HUES64 (cell line): ENCODE measurements around the gene SUFU.
"Not testable (repeated sequence)": the region's sequence is repeated elsewhere in the genome, so short reads cannot be mapped to it uniquely, and the experiment has no call there.

Experiments used
- H3K27ac ChIP-seq: 2 replicates; pipeline ENCODE4 v1.7.0; 2013; ENCODE audit warnings: low read depth, low read length, inconsistent platforms
- H3K27me3 ChIP-seq: 2 replicates; pipeline ENCODE4 v1.6.1; 2013; ENCODE audit warnings: mild to moderate bottlenecking, low read length; ENCODE audit not compliant: insufficient read depth
- H3K36me3 ChIP-seq: 2 replicates; pipeline ENCODE4 v1.6.1; 2013; ENCODE audit warnings: mild to moderate bottlenecking, low read length; ENCODE audit not compliant: insufficient read depth
- H3K4me1 ChIP-seq: 2 replicates; pipeline ENCODE4 v1.6.1; 2013; ENCODE audit warnings: mild to moderate bottlenecking, low read length, moderate library complexity; ENCODE audit not compliant: insufficient read depth
- H3K4me3 ChIP-seq: 2 replicates; pipeline ENCODE4 v1.5.1; 2013; ENCODE audit warnings: mild to moderate bottlenecking, low read length, moderate library complexity
- H3K9ac ChIP-seq: 2 replicates; pipeline ENCODE4 v1.6.1; 2013; ENCODE audit warnings: mild to moderate bottlenecking, low read depth, low read length
- H3K9me3 ChIP-seq: 2 replicates; pipeline ENCODE4 v1.6.1; 2013; ENCODE audit warnings: low read depth, low read length; ENCODE audit not compliant: insufficient read depth
- WGBS: fragments of 150-250, 120-280 bp; methylation state at CpG from one replicate; pipeline ENCODE4 v1.1.7; 2013; ENCODE audit warnings: missing lambda C conversion rate; 5-methylcytosine and 5-hydroxymethylcytosine counted together

Gene SUFU

GRCh38 chr10:102484021-102484420, 19.8 kb upstream of the SUFU start:
- 95% methylated on average over 13 of the region's 13 CpGs for WGBS
- Histone ChIP-seq H3K4me3 (no peak overlapping the region), H3K36me3 (peaks cover 88% of the 10 kb centered on the region)

GRCh38 chr10:102485093-102485784, 18.5 kb upstream of the SUFU start:
- Histone ChIP-seq H3K4me1 (no peaks in the 10 kb centered on the region), H3K4me3 (no peak overlapping the region), H3K27ac (no peak overlapping the region), H3K36me3 (peaks cover 92% of the 10 kb centered on the region), H3K27me3 (no peaks in the 10 kb centered on the region), H3K9me3 (no peaks in the 10 kb centered on the region), H3K9ac (no peak overlapping the region)
- 95% methylated on average over 18 of the region's 18 CpGs for WGBS

More at GRCh38 chr10:102484021-102484420, 19.8 kb upstream of the SUFU start:
- Histone ChIP-seq H3K27ac (no peak overlapping the region), H3K27me3 (no peaks in the 10 kb centered on the region), H3K9me3 (no peaks in the 10 kb centered on the region), H3K9ac (no peak overlapping the region), H3K4me1 (no peaks in the 10 kb centered on the region)

DNA sequence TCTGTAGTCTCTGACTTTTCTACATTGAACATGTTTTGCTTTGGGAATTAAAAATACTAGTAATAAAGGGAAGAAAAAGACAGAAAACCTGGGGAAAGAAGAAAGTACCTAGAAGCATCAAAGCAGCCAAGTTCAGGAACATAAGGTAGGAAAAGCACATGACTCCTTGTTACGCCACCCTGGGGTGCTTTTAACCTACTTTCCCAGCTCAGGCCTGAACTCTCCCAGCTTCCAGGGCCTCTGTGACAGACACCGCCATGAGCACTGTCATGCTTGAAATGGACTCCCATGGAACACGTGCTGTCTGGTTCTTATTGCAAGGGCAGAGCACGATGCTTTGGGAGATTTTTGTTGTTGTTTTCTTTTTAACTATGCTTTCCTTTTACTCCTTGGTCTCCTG, 12.6 kb upstream of the SUFU start:
- Histone ChIP-seq H3K27ac (no peak overlapping the region), H3K9me3 (no peaks in the 10 kb centered on the region), H3K4me1 (no peaks in the 10 kb centered on the region), H3K36me3 (peaks cover 42% of the 10 kb centered on the region), H3K27me3 (no peaks in the 10 kb centered on the region), H3K9ac (no peak overlapping the region), H3K4me3 (no peak overlapping the region)
- 96% methylated on average over 4 of the region's 4 CpGs for WGBS

DNA sequence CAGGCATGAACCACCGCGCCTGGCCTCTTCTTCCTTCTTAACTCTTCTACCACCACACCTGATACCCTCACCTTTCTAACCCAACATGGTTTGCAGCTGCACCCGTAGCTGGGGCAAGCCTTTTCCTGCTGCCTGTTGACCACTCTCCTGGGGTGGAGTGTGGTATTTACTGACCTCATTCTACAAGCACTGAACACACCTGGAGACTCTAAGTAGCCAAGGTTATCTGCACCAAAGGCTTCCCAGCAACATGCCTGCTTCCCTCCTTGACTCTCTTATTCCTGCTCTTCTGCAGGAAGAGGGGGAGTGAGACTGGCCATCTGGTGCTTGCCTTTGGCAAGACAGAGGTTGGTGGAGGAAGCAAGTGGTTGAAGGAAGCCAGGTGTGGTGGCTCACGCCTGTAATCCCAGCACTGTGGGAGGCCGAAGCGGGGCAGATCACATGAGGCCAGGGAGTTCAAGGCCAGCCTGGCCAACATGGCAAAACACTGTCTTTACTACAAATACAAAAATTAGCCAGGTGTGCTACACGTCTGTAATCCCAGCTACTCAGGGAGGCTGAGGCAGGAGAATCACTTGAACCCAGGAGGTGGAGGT, 11.3 kb upstream of the SUFU start:
- H3K4me3 ChIP-seq: no peak overlapping the region
- peaks cover 30% of the 10 kb centered on the region for H3K36me3 ChIP-seq
- H3K4me1 ChIP-seq: no peaks in the 10 kb centered on the region
- WGBS: 98% methylated on average over 7 of the region's 7 CpGs
- no peak overlapping the region for H3K9ac ChIP-seq
- no peak overlapping the region for H3K27ac ChIP-seq
- H3K27me3 ChIP-seq: no peaks in the 10 kb centered on the region
- H3K9me3 ChIP-seq: no peaks in the 10 kb centered on the region

GRCh38 chr10:102492983-102493382, 10.8 kb upstream of the SUFU start:
- H3K36me3 ChIP-seq: peaks cover 27% of the 10 kb centered on the region
- H3K4me1 ChIP-seq: no peaks in the 10 kb centered on the region
- 87% methylated on average over 2 of the region's 2 CpGs for WGBS
- H3K27me3 ChIP-seq: no peaks in the 10 kb centered on the region
- H3K9ac ChIP-seq: no peak overlapping the region
- H3K27ac ChIP-seq: no peak overlapping the region
- H3K9me3 ChIP-seq: no peaks in the 10 kb centered on the region
- no peak overlapping the region for H3K4me3 ChIP-seq

DNA sequence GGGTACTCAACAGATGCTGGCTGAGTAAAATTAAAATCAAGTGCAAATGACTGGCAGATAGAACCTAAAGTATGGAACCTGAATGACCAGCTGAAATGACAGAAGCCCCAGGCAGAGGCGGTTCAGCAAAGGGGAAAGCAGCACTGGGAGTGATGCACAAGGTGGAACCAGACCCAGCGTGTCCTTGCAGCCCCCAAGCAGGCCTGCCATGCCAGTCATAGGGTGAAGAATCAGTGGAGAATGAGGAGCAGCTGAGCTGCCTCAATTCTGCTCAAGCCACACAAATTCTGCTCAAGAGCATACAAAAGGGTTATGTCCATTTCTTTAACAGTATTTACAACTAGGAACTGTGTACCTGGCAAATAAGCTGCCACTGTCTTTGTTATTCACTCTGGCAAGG, 10.0 kb upstream of the SUFU start:
- no peaks in the 10 kb centered on the region for H3K27me3 ChIP-seq
- H3K27ac ChIP-seq: no peak overlapping the region

GRCh38 chr10:102497545-102497944, 6.2 kb upstream of the SUFU start:
- no peak overlapping the region for H3K4me3 ChIP-seq
- peaks cover 5% of the 10 kb centered on the region; the same call in 1 of the 2 replicates for H3K4me1 ChIP-seq
- no peaks in the 10 kb centered on the region for H3K27me3 ChIP-seq
- H3K9me3 ChIP-seq: no peaks in the 10 kb centered on the region
- no peaks in the 10 kb centered on the region; the same call in 1 of the 2 replicates for H3K36me3 ChIP-seq
- WGBS: 91% methylated on average over 1 of the region's 1 CpG
- H3K27ac ChIP-seq: no peak overlapping the region
- no peak overlapping the region for H3K9ac ChIP-seq

More for the DNA sequence above, 10.0 kb upstream of the SUFU start:
- no peaks in the 10 kb centered on the region for H3K4me1 ChIP-seq
- no peak overlapping the region for H3K9ac ChIP-seq
- peaks cover 19% of the 10 kb centered on the region for H3K36me3 ChIP-seq
- WGBS: 94% methylated on average over 2 of the region's 2 CpGs
- no peak overlapping the region for H3K4me3 ChIP-seq
- no peaks in the 10 kb centered on the region for H3K9me3 ChIP-seq

GRCh38 chr10:102499356-102499755, 4.4 kb upstream of the SUFU start:
- Histone ChIP-seq H3K9ac (no peak overlapping the region), H3K27ac (no peak overlapping the region), H3K9me3 (no peaks in the 10 kb centered on the region), H3K27me3 (no peaks in the 10 kb centered on the region), H3K4me1 (peaks cover 10% of the 10 kb centered on the region; the same call in 1 of the 2 replicates), H3K36me3 (no peaks in the 10 kb centered on the region), H3K4me3 (no peak overlapping the region)
- WGBS: 95% methylated on average over 3 of the region's 3 CpGs

DNA sequence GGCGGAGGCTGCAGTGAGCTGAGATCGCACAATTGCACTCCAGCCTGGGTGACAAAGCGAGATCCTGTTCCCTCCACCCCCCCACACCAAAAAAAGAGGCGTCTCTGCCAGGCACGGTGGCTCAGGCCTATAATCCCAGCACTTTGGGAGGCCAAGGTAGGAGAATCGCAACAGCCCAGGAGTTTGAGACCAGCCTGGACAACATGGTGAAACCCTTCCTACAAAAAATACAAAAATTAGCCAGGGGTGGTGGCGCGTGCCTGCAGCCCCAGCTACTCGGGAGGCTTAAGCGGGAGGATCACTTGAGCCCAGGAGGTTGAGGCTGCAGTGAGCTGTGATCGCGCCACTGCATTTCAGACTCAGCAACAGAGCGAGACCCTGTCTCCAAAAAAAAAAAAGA, 3.1 kb upstream of the SUFU start:
- H3K9me3 ChIP-seq, H3K9ac ChIP-seq, H3K4me3 ChIP-seq, H3K36me3 ChIP-seq, H3K27ac ChIP-seq: not testable (repeated sequence)
- Histone ChIP-seq H3K27me3 (peaks cover 11% of the 10 kb centered on the region), H3K4me1 (peaks cover 14% of the 10 kb centered on the region; the same call in 1 of the 2 replicates)
- WGBS: 97% methylated on average over 13 of the region's 13 CpGs

GRCh38 chr10:102501201-102502028, 2.4 kb upstream of the SUFU start:
- Histone ChIP-seq H3K27ac (no peak overlapping the region; the same call in 1 of the 2 replicates), H3K27me3 (peaks cover 12% of the 10 kb centered on the region), H3K36me3 (no peaks in the 10 kb centered on the region), H3K9ac (peak overlapping the region; percentile 77), H3K4me1 (peaks cover 14% of the 10 kb centered on the region; the same call in 1 of the 2 replicates), H3K9me3 (no peaks in the 10 kb centered on the region), H3K4me3 (peak overlapping the region; percentile 82)
- 8% methylated on average over 22 of the region's 23 CpGs for WGBS

- Histone ChIP-seq H3K4me1 (peaks cover 14% of the 10 kb centered on the region; the same call in 1 of the 2 replicates), H3K9ac (peak overlapping the region; percentile 78), H3K36me3 (no peaks in the 10 kb centered on the region), H3K9me3 (no peaks in the 10 kb centered on the region), H3K4me3 (peak overlapping the region; percentile 82), H3K27me3 (peaks cover 12% of the 10 kb centered on the region), H3K27ac (no peak overlapping the region; the same call in 1 of the 2 replicates)
- under 1% methylated on average over 19 of the region's 19 CpGs for WGBS
Measured at GRCh38 chr10:102502029-102502336, 1.8 kb upstream of the SUFU start.
